Measurements from ENCODE around the gene KIF2C.

GRCh38 chr1:44693159-44693558 lies 46.5 kb upstream of the KIF2C start:
- TF ChIP-seq CTCF (IDR thresholded peaks at IDR 0.05; ENCODE audit: poor library complexity, severe bottlenecking): no peak
- TF ChIP-seq EZH2 (IDR thresholded peaks at IDR 0.05; ENCODE audit: borderline replicate concordance, insufficient read depth, low read length, poor library complexity, severe bottlenecking): no peak
- no peak for TF ChIP-seq TAF1 (IDR thresholded peaks at IDR 0.05; ENCODE audit: low read depth)

Data from neural cell (in vitro differentiated cells).